GM12801 (cell line): ENCODE measurements around the gene PTGDR2.
A peak's percentile ranks its signal among the peaks of the same experiment; 100 is the strongest.

Experiments used
- CTCF ChIP-seq: IDR thresholded peaks from one replicate; pipeline ENCODE4 v1.5.1; 2011; ENCODE audit warnings: control low read depth; ENCODE audit not compliant: insufficient read length; ENCODE audit errors: extremely low read depth

PTGDR2 gene

DNA sequence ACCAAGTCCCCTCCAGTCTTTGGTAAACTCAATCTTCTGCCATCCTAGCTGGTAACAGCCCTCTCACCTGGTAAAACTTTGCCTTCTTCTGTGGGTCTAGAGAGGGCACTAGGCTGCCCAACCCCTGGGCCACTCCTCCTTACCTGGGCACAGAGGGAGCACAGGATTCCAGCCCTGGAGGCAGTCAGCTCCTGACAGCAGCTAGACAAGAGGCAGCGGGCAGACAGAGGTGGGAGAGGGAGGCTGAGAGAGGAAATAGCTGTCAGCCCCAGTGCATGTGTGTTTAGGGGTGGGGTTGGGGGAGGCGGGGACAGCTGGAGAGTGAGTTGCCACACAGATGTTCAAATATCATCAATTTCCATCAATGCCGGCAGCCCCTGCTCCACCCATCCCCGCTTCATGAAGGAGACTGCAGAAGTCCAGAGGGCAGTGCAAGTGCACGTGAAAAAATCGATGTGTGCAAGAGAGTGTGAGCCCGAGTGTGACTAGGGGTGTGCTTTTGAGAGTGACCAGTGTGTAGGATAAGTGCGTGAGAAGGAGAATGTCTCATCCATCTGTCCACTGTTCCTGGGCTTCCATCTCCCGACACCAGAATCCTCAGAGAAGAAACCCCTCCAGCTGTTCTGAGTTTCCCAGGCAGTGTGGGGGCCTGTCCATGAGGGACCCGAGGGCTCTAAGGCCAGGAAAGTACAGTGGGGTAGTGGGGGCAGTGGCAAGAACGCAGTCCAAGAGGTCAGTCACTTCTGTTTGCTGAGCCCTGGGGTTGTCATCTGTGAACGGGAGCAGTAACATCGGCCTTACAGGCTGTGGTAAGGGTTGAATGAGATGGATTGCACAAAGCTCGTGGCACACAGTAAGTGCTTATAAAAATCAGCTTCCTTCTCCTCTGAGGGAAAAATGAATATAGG is at the start of gene PTGDR2:
TSS of gene PTGDR2 (minus strand) at position 225 of the 908 bp plus-strand sequence. CDS start 2,228 bp downstream, outside the sequence.
- no peak for TF ChIP-seq CTCF

- no peak for TF ChIP-seq CTCF
Observed at GRCh38 chr11:60905047-60905446, 49.3 kb upstream of the PTGDR2 start.

DNA sequence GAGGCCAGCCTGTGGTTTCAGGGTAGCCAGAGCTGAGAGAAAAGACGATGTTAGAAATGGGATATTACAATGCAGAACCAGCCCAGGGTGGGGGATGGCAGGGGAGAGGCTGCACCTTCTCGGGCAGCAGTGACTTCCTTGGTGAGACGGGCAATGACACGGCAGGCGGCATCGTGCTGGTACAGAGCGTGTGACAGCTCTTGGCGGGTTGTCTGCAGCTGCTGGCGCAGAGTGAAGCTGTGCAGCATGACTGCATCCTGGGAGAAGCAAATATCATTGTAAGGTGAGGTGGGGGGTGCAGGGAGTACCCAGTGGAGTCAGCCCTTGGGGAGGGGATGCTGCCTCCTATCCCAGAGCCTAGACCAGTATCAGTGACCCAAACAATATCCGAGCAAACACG is 46.9 kb upstream of the PTGDR2 start:
- no peak for TF ChIP-seq CTCF

- no peak for TF ChIP-seq CTCF
Observed at GRCh38 chr11:60900673-60901404, 45.1 kb upstream of the PTGDR2 start.

DNA sequence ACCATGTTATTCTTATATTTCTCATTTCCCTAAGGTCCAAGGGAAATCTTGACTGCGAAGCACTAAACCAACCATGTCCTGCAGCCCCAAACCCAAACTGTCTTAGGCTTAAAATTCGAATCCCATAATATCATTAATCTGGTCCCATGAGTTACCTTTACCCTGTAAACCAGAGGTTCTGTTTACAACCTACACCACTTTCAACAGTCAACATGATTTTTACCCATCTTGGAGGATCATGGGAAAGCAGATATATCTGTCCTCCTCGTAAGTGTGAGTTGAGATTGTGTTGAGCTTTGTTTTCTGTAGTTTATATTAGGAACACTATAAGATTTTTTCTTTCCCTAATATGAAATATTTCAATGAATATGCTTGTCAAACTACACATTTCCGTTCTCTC is 44.2 kb upstream of the PTGDR2 start:
- TF ChIP-seq CTCF = no peak

DNA sequence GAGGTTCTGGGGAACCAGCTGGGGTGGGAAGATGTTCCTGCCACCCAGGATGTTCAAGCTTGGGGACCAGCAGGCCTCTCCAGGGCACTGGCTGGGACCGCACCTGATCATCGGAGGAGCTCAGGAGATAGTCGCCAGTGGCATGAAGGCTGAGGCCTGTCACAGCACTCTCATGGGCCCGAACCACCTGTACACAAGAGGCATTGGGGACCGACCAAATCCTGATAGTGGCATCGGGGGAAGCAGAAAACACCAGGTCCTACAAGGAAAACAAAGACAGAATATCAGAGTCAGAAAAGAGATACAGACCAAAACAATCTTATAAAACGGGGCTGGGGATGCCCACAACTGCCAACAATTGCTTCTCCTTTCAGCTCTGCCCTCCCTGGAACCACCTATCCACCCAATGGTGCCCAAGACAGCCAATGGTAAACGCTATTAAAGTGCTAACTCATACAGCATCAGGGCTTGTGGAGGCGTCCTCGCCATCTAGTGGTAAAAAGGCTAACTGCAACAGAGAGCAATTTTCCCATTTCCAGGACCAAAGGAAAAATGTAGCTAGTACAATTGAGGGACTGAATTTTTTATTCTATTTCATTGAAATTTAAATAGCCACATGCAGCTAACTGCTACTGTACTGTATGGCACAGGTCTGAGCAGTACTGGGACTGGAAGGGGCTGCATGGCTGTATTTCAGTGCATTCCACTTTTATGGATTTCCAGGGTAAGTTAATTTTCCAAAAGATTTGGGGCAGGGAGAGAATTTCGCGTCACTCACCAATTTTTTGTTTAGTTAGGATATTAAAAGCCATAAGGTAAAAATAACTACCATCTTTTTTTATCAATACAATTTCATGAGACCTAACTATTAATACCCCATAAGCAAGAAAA is 43.5 kb upstream of the PTGDR2 start:
- peak; percentile 91 for TF ChIP-seq CTCF

DNA sequence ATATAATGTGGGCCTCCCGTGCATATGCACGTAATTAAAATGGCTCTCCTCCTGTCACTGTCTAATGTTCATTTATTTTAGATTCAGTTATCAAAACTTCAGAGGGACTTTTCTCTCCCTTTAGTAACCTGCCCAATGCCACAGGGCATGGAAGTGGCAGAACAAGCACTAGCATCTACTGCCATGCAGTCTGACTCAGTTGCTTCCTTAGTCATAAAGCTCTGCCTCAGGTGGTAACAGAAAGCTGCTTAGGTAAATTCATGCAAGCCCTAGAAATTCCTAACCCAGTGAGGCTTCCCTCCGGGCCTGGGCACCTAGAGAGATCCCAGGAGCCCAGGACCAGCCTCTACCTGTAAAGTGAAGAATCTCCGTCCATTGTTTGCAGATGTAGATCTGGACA is 41.7 kb upstream of the PTGDR2 start:
- no peak for TF ChIP-seq CTCF
